UCSD-AML1 (cell line): Measurements from ENCODE around the gene HBG1.

Experiments used
- DNase-seq: peaks from one replicate; lab custom pipeline; 2025; ENCODE audit not compliant: unreplicated experiment; lab: John Stamatoyannopoulos, UW

HBG1 gene

GRCh38 chr11:5228124-5228523, 21.5 kb downstream of the HBG1 start:
- DNase-seq, result no peak

GRCh38 chr11:5227681-5228080, 22.0 kb downstream of the HBG1 start:
- no peak for DNase-seq

- DNase-seq, result no peak
Observed at GRCh38 chr11:5226732-5227310, 22.8 kb downstream of the HBG1 start, which contains the start of gene HBB. TSS of gene HBB (minus strand) at chr11:5227071. CDS start at chr11:5227021, 50 bp downstream.

GRCh38 chr11:5225480-5225871, 24.2 kb downstream of the HBG1 start:
- DNase-seq, result no peak

GRCh38 chr11:5224538-5225479, 24.8 kb downstream of the HBG1 start:
- DNase-seq, result no peak

- no peak for DNase-seq
Observed at GRCh38 chr11:5223686-5224085, 26.0 kb downstream of the HBG1 start.

GRCh38 chr11:5223146-5223545, 26.5 kb downstream of the HBG1 start:
- DNase-seq, result no peak

GRCh38 chr11:5210376-5210885, 39.2 kb downstream of the HBG1 start:
- DNase-seq, result no peak

GRCh38 chr11:5204787-5205186, 44.9 kb downstream of the HBG1 start:
- no peak for DNase-seq

- no peak for DNase-seq
Observed at GRCh38 chr11:5203366-5203765, 46.3 kb downstream of the HBG1 start.

- no peak for DNase-seq
Observed at GRCh38 chr11:5200582-5200981, 49.1 kb downstream of the HBG1 start, which contains the start of gene OR51V1. TSS of gene OR51V1 (minus strand) at chr11:5200682. CDS start at chr11:5200682, 0 bp downstream.

- no peak for DNase-seq
Observed at GRCh38 chr11:5198285-5198684, 51.4 kb downstream of the HBG1 start.
